Activated CD4-positive, alpha-beta T cell treated with anti-CD3 and anti-CD28 coated beads for 36 hours (primary cell): ENCODE results near the gene PDRG1. TPM values are rescaled to one million over a fixed set of nuclear protein-coding genes. Genes with fewer than 3 reads are reported as not detected.

ENCODE experiments used
- ATAC-seq: fragments of 200-7000 bp; cut with Tn5 transposase; one replicate; pipeline ENCODE4 v1.10.0; 2021; ENCODE audit warnings: mild to moderate bottlenecking, moderate library complexity
- CTCF ChIA-PET: fragments of 350-600 bp; sonication (Branson Sonifier 250); formaldehyde crosslinking; loops from one replicate; lab custom pipeline; 2021; ENCODE audit warnings: antibody characterized with exemption; lab: Charles Lee
- POLR2A ChIA-PET: fragments of 350-600 bp; sonication (Branson Sonifier 250); formaldehyde crosslinking; loops from one replicate; lab custom pipeline; 2021; ENCODE audit warnings: antibody characterized with exemption, inconsistent platforms; lab: Charles Lee
- DNase-seq: peaks from one replicate; pipeline ENCODE4 v3.0.0-alpha.2; 2020
- H3K27ac Mint-ChIP-seq: one replicate; pipeline ENCODE4 v1.8.0; 2021; ENCODE audit warnings: mixed read lengths
- H3K27me3 Mint-ChIP-seq: one replicate; pipeline ENCODE4 v1.8.0; 2021; ENCODE audit warnings: mixed read lengths
- H3K36me3 Mint-ChIP-seq: one replicate; pipeline ENCODE4 v1.8.0; 2021; ENCODE audit warnings: low read depth, mixed read lengths
- H3K4me1 Mint-ChIP-seq: one replicate; pipeline ENCODE4 v1.8.0; 2021; ENCODE audit warnings: mixed read lengths
- H3K4me3 Mint-ChIP-seq: one replicate; pipeline ENCODE4 v1.8.0; 2021; ENCODE audit warnings: mild to moderate bottlenecking, moderate library complexity, mixed read lengths
- H3K9me3 Mint-ChIP-seq: one replicate; pipeline ENCODE4 v1.8.0; 2021; ENCODE audit warnings: low read depth, mixed read lengths
- intact Hi-C, 2 experiments: fragments of 100-400 bp; cut with DNase I in 1 of 2; cut with micrococcal nuclease in 1 of 2; formaldehyde crosslinking; loops; one replicate each; pipeline versions ENCODE4 v1.14.2 to v1.15.1; 2022 to 2024; cut with DNase I, micrococcal nuclease
- total RNA-seq, 2 experiments: library from RNA; stranded (reverse); gene quantifications; one replicate each; pipeline ENCODE4 v1.2.3, GENCODE V29; 2021

PDRG1 gene
- total RNA-seq, 2 experiments from 2014 or later = 12.8 to 18.4 TPM

- peaks cover 2% of the 10 kb centered on the region for H3K4me1 Mint-ChIP-seq
- no peak overlapping the region for H3K27ac Mint-ChIP-seq
- H3K4me3 Mint-ChIP-seq = no peak overlapping the region
- ChIA-PET CTCF (interaction anchor here (0.6 to 1.1 kb wide), 5 partner anchors 9 to 226 kb away, joined by 3 to 5 read pairs (median 4); partner anchors contain the start of gene PDRG1), POLR2A (interaction anchor here (0.6 kb wide), 1 partner anchor 177 kb away, joined by 3 read pairs; no protein-coding TSS in a partner anchor)
- H3K27me3 Mint-ChIP-seq = peaks cover 55% of the 10 kb centered on the region
- ATAC-seq (no peak), DNase-seq (no peak)
- intact Hi-C loops = no loop called here
- H3K9me3 Mint-ChIP-seq = no peaks in the 10 kb centered on the region
- no peaks in the 10 kb centered on the region for H3K36me3 Mint-ChIP-seq
Measured at GRCh38 chr20:31966991-31967655, 15.3 kb upstream of the PDRG1 start.

- intact Hi-C loops = no loop called here
- peaks cover 2% of the 10 kb centered on the region for H3K4me1 Mint-ChIP-seq
- POLR2A ChIA-PET = no interaction called here
Measured at GRCh38 chr20:31963889-31964288, 12.0 kb upstream of the PDRG1 start.

GRCh38 chr20:31962761-31963160 lies 10.9 kb upstream of the PDRG1 start:
- H3K9me3 Mint-ChIP-seq = no peaks in the 10 kb centered on the region
- no peak overlapping the region for H3K27ac Mint-ChIP-seq
- ATAC-seq (no peak), DNase-seq (no peak)
- intact Hi-C loops = no loop called here
- no peaks in the 10 kb centered on the region for H3K36me3 Mint-ChIP-seq
- no peak overlapping the region for H3K4me3 Mint-ChIP-seq
- CTCF ChIA-PET = interaction anchor here (0.8 to 1.4 kb wide), 4 partner anchors 10 to 110 kb away, joined by 3 to 4 read pairs (median 4); no protein-coding TSS in a partner anchor
- H3K4me1 Mint-ChIP-seq = no peaks in the 10 kb centered on the region
- POLR2A ChIA-PET = no interaction called here
- peaks cover 42% of the 10 kb centered on the region for H3K27me3 Mint-ChIP-seq

More at GRCh38 chr20:31963889-31964288, 12.0 kb upstream of the PDRG1 start:
- ATAC-seq (no peak), DNase-seq (no peak)
- H3K27me3 Mint-ChIP-seq = peaks cover 43% of the 10 kb centered on the region
- no peak overlapping the region for H3K4me3 Mint-ChIP-seq
- H3K27ac Mint-ChIP-seq = no peak overlapping the region
- CTCF ChIA-PET = interaction anchor here (0.6 to 2.1 kb wide), 6 partner anchors 8 to 389 kb away, joined by 3 to 5 read pairs (median 3); no protein-coding TSS in a partner anchor
- no peaks in the 10 kb centered on the region for H3K9me3 Mint-ChIP-seq
- H3K36me3 Mint-ChIP-seq = no peaks in the 10 kb centered on the region

GRCh38 chr20:31956556-31957526 lies 5.0 kb upstream of the PDRG1 start:
- ATAC-seq (no peak), DNase-seq (no peak)
- no peaks in the 10 kb centered on the region for H3K9me3 Mint-ChIP-seq
- peaks cover 3% of the 10 kb centered on the region for H3K4me1 Mint-ChIP-seq
- no peaks in the 10 kb centered on the region for H3K36me3 Mint-ChIP-seq
- H3K4me3 Mint-ChIP-seq = no peak overlapping the region
- ChIA-PET POLR2A (no interaction called here), CTCF (interaction anchor here (0.6 to 0.9 kb wide), 2 partner anchors 132 to 689 kb away, joined by 3 read pairs; no protein-coding TSS in a partner anchor)
- intact Hi-C loops = loop anchor here in 1 of 2 experiments (10.0 kb wide), 1 partner anchor 132 kb away; no protein-coding TSS in a partner anchor
- peaks cover 17% of the 10 kb centered on the region for H3K27me3 Mint-ChIP-seq
- no peak overlapping the region for H3K27ac Mint-ChIP-seq

GRCh38 chr20:31954500-31954899 lies 2.7 kb upstream of the PDRG1 start:
- Mint-ChIP-seq H3K9me3 (no peaks in the 10 kb centered on the region), H3K36me3 (peaks cover 13% of the 10 kb centered on the region), H3K4me1 (peaks cover 21% of the 10 kb centered on the region), H3K27me3 (peaks cover 8% of the 10 kb centered on the region), H3K4me3 (no peak overlapping the region), H3K27ac (no peak overlapping the region)
- ChIA-PET POLR2A (no interaction called here), CTCF (interaction anchor here (0.6 kb wide), 1 partner anchor 37 kb away, joined by 3 read pairs; no protein-coding TSS in a partner anchor)
- DNase-seq = no peak
- ATAC-seq = no peak
- intact Hi-C loops = loop anchor here in 1 of 2 experiments (10.0 kb wide), 1 partner anchor 130 kb away; no protein-coding TSS in a partner anchor

- Mint-ChIP-seq H3K4me3 (no peak overlapping the region), H3K27ac (no peak overlapping the region), H3K4me1 (peaks cover 26% of the 10 kb centered on the region), H3K36me3 (peaks cover 20% of the 10 kb centered on the region), H3K9me3 (no peaks in the 10 kb centered on the region), H3K27me3 (peaks cover 5% of the 10 kb centered on the region)
- CTCF ChIA-PET = interaction anchor here (1.2 to 4.9 kb wide), 5 partner anchors 13 to 130 kb away, joined by 4 to 47 read pairs (median 17); no protein-coding TSS in a partner anchor
- no peak for ATAC-seq
- intact Hi-C loops = loop anchor here in 1 of 2 experiments (10.0 kb wide), 1 partner anchor 129 kb away; no protein-coding TSS in a partner anchor
- POLR2A ChIA-PET = no interaction called here
- no peak for DNase-seq
Measured at GRCh38 chr20:31953556-31954148, 1.8 kb upstream of the PDRG1 start.

- H3K4me3 Mint-ChIP-seq = peak overlapping the region; percentile 97
- H3K27me3 Mint-ChIP-seq = peaks cover 3% of the 10 kb centered on the region
- CTCF ChIA-PET = interaction anchor here (0.6 to 4.9 kb wide), 10 partner anchors 9 to 141 kb away, joined by 3 to 47 read pairs (median 5); no protein-coding TSS in a partner anchor
- POLR2A ChIA-PET = interaction anchor here (0.9 kb wide), 1 partner anchor 71 kb away, joined by 3 read pairs; no protein-coding TSS in a partner anchor
- peak overlapping the region; percentile 95 for H3K27ac Mint-ChIP-seq
- intact Hi-C loops = loop anchor here in 1 of 2 experiments (1.0 to 10.0 kb wide), 2 partner anchors 99 to 126 kb away; no protein-coding TSS in a partner anchor
- no peaks in the 10 kb centered on the region for H3K9me3 Mint-ChIP-seq
- DNase-seq (no peak), ATAC-seq (no peak)
- peaks cover 26% of the 10 kb centered on the region for H3K4me1 Mint-ChIP-seq
- H3K36me3 Mint-ChIP-seq = peaks cover 40% of the 10 kb centered on the region
Measured at GRCh38 chr20:31951203-31951529, 680 bp downstream of the PDRG1 start.

- no peaks in the 10 kb centered on the region for H3K9me3 Mint-ChIP-seq
- DNase-seq (no peak), ATAC-seq (no peak)
- peaks cover 46% of the 10 kb centered on the region for H3K36me3 Mint-ChIP-seq
- peaks cover 26% of the 10 kb centered on the region for H3K4me1 Mint-ChIP-seq
- H3K27me3 Mint-ChIP-seq = no peaks in the 10 kb centered on the region
- peak overlapping the region; percentile 14 for H3K27ac Mint-ChIP-seq
- ChIA-PET POLR2A (interaction anchor here (0.8 to 0.9 kb wide), 2 partner anchors 70 to 226 kb away, joined by 3 read pairs; no protein-coding TSS in a partner anchor), CTCF (interaction anchor here (0.6 to 4.9 kb wide), 4 partner anchors 8 to 97 kb away, joined by 3 to 47 read pairs (median 4); no protein-coding TSS in a partner anchor)
- intact Hi-C loops = loop anchor here in 1 of 2 experiments (10.0 kb wide), 1 partner anchor 125 kb away; no protein-coding TSS in a partner anchor
- H3K4me3 Mint-ChIP-seq = peak overlapping the region; percentile 97
Measured at GRCh38 chr20:31949877-31950646, 1.8 kb downstream of the PDRG1 start.

GRCh38 chr20:31948008-31948407 lies 3.8 kb downstream of the PDRG1 start:
- DNase-seq = peak; percentile 28
- peaks cover 49% of the 10 kb centered on the region for H3K36me3 Mint-ChIP-seq
- no peak overlapping the region for H3K27ac Mint-ChIP-seq
- H3K4me3 Mint-ChIP-seq = no peak overlapping the region
- H3K27me3 Mint-ChIP-seq = no peaks in the 10 kb centered on the region
- CTCF ChIA-PET = interaction anchor here (0.6 to 1.5 kb wide), 5 partner anchors 8 to 143 kb away, joined by 3 to 7 read pairs (median 3); no protein-coding TSS in a partner anchor
- peaks cover 26% of the 10 kb centered on the region for H3K4me1 Mint-ChIP-seq
- POLR2A ChIA-PET = no interaction called here
- intact Hi-C loops = no loop called here
- H3K9me3 Mint-ChIP-seq = no peaks in the 10 kb centered on the region
- ATAC-seq = no peak

GRCh38 chr20:31945785-31946184 lies 6.1 kb downstream of the PDRG1 start:
- Mint-ChIP-seq H3K4me3 (no peak overlapping the region), H3K36me3 (peaks cover 43% of the 10 kb centered on the region), H3K9me3 (no peaks in the 10 kb centered on the region), H3K27me3 (no peaks in the 10 kb centered on the region), H3K4me1 (peaks cover 16% of the 10 kb centered on the region), H3K27ac (no peak overlapping the region)
- no peak for ATAC-seq
- DNase-seq = no peak
- POLR2A ChIA-PET = no interaction called here
- intact Hi-C loops = no loop called here
- CTCF ChIA-PET = interaction anchor here (0.6 to 1.3 kb wide), 2 partner anchors 18 to 99 kb away, joined by 3 read pairs; no protein-coding TSS in a partner anchor
